HG03565 (cell line): ENCODE results near the gene TFR2.

Experiments used
- ATAC-seq: cut with Tn5 transposase; IDR thresholded peaks from one replicate; pipeline ENCODE4 v1.9.1; 2021; ENCODE audit warnings: mild to moderate bottlenecking, moderate library complexity; ENCODE audit not compliant: unreplicated experiment

Gene TFR2

DNA sequence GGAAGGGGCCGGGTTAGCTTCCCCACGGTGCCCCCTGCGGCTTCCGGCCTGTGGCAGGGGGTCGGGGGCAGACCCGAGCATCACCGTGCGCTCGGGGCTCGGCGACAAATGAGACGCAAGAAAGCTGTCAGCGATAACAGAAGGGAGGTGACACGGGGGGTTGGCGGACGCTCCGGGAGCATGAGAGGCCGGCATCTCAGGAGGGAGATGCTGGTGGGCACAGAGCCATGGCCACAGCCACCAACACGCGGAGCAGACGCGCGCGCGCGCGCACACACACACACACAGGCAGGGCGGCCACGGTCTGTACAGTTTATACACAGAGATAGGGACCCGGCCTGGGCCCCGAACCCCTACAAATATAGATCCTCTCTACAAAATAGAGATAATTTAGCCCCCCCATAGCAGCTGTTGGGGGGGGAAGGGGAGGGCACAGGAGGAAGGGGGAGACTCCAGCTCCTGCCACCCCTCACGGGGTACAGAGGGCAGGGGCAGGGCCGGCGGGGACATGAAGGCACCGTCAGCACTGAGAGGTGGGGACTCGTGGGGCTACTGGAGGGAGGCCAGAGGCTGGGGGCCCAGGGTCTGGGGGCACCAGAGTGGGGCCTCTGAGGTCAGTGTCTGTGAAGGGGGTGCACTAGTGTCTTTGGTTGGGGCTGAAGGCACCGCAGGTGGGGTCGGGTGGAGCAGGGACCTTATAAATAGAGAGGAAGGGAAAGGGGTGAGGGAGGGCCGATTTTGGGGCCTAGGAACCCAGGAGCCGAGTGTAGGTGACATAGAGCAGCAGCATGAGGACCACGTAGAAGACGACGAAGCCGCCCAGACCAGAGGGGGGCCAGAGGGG lies 66.8 kb downstream of the TFR2 start:
- ATAC-seq = no peak

DNA sequence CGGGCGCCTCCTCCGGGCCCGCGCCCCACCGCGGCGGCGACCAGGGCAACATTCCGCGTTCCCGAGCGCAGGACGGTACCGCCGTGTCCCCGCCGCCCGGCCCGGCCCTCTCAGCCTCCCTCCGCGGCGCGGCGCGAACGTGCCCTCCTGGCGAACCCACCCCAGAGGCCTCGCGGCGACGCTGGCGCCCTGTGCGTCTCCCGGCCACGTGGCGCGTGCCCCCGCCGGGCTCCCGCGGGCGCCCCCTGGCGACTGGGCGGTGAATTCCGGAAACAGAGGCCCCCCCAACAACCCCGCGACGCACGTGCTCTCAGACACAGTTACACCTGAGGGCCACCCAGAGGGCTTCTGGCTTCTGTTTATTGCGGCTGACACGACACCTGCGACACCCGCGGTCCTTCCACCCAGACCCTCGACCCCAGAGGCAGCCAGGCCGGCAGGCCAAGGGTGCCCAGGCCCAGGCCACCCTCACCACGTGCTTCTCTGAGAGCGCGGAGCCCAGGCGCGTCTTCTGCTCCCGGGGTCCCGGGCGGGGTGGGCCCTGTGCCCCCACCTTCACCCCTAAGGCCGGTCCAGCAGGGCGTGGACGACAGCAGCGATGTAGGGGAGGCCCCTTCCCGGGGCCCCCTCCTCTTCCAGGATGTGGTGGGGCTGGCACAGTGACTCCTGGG lies 67.5 kb downstream of the TFR2 start, which contains the start of gene SAP25:
Gene SAP25, minus strand, starts transcription at position 210 of the 671 bp plus-strand sequence. Its CDS starts 158 bp downstream, at position 52.
- ATAC-seq = no peak

DNA sequence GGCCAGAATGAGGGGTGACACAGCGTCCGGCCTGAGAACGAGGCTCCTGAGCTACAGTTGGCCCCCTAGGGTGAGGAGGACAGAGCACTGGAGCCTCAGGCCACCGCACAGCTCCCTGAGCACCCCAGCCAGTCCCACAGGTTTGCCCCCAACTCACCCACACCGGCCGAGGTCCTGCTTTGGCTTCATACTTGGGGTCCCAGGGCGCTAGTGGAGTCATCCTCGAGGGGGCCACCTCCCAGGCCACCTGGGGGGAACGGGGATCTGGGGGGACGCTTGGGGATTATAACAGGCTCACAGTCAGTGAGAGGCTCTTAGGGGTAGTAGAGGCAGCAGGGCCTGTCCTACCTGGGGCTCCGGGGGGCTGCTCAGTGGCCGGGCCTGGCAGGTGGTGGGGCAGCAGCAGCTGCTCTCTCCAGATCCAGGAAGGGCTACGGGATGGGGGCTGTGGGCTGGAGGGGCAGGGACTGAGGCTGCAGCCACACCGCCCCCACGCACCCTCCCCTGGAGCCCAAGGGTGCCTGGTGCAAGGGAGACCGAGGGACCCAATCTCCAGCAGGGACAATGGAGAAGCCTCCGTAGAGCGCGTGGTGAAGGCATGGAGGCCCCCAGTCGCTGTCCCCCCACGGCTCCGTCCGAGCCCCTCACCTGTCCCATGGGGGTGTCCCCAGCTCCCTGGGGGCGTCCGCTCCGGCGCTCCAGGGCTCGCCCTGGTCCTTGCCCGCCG lies 68.2 kb downstream of the TFR2 start:
- no peak for ATAC-seq

DNA sequence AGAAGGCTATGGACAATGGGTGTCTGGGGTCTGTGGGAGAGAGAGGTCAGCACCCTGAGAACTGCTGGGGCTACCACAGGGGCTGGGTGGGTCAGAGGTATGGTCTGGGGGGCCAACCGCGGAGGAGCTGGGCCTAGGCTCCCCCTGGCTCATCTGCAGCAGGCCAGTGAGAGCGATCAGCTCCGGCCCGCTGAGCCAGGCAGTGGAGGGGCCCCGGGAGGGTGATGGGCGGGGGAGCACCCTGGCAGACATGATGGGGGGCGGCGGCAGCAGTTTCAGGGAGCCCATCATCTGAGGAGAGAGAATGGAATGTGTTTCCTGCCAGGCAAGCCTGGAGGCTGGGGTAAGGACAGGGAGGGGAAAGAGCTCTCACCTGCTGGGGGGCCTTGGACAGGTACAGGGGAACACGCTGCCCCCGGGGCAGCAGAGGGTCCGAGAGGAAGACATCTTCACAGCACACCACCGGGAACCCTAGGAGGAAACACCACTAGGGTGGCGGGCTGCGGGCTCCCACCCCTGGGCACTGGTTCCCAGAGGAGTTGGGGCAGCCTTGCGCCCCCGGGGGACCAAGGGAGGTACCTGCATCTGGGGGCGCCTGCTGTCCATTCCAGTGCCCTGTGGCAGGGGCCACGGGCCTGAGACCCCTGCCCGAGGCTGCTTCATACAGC lies 68.9 kb downstream of the TFR2 start:
- no peak for ATAC-seq

DNA sequence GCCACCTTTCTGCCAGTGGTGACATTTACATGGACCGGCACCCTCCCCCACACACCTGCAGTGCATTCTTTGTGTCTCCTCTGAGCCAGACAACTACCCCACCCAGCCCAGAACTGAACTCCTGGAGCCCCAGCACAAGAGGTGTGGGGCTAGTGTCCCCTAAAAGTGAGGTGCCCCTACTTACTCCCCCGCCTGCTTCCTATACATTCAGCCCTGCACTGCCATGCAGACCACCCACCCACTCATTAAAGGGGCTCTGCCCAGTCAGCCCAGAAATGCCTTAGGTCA lies 69.6 kb downstream of the TFR2 start:
- ATAC-seq = no peak

DNA sequence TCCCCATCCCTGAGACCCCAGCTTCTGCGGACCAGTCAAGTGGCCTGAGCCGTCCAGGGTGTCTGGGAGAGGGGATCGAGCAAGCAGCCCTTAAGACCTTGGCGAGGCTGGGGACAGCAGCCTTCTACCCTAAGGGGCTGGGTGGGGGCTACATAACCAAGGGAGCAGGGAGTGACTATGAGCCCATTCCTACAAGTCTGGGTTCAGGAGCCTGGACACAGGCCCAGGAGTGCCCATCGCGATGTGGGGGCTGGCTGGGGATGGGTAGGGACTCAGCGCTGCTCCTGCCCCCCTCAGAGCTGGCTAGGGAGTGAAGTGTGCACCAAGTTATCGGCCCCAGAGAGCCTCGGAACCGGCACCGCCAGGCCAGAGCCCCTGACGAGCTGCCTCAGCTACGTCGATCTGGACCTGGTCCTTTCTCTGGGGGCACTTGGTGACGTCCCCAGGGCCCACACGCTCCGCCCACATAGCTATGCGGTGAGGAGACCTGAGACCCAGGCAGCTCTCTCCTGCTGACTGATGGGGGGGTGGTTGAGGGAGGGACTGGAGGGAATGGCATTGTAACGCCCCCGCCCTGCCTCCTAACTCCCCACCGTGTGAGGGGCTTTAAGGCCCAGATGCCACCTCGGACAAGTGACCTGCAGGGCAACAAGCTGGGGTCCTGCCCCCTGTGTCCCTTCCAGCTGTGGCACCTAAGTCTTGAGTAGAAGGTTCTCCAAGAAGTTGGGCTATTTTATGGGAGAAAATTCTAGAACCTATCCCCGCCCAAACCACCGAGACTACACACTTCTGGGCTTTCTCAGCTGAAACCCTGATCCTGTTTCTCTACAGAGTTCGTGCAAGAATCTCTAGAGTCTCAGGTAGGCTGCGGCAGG lies 70.2 kb downstream of the TFR2 start:
- no peak for ATAC-seq
